MCF 10A (cell line): ENCODE measurements around the gene POMP. TPM values are rescaled to one million over a fixed set of nuclear protein-coding genes. Genes with fewer than 3 reads are reported as not detected.

Experiments
- BruUV-seq: library from RNA; stranded (reverse); fragments of 400-500 nt; replicated peaks from 2 replicates; lab custom pipeline; 2021; lab: Mats Ljungman, UMichigan
- CTCF ChIA-PET: fragments of 300-600 bp; sonication (Branson Sonifier 250); formaldehyde crosslinking; extraction: SDS; loops from one replicate; lab custom pipeline; 2021; ENCODE audit warnings: antibody characterized with exemption, inconsistent platforms; lab: Yijun Ruan, JAX
- POLR2A ChIA-PET: fragments of 300-600, 350-650 bp; sonication (Branson Sonifier 250); formaldehyde crosslinking; extraction: SDS; loops from one replicate; lab custom pipeline; 2020; ENCODE audit warnings: antibody characterized with exemption, inconsistent platforms; lab: Yijun Ruan, JAX
- DNase-seq: peaks from one replicate; pipeline ENCODE4 v3.0.0-alpha.2; 2018; ENCODE audit not compliant: unreplicated experiment
- H3K27ac Mint-ChIP-seq: one replicate; pipeline ENCODE4 v1.8.0; 2022; ENCODE audit warnings: mild to moderate bottlenecking, low read depth, mixed read lengths; ENCODE audit not compliant: unreplicated experiment
- H3K27me3 Mint-ChIP-seq: one replicate; pipeline ENCODE4 v1.8.0; 2022; ENCODE audit warnings: mixed read lengths; ENCODE audit not compliant: insufficient read depth, unreplicated experiment
- H3K36me3 Mint-ChIP-seq: one replicate; pipeline ENCODE4 v1.8.0; 2022; ENCODE audit warnings: mild to moderate bottlenecking, moderate library complexity, mixed read lengths; ENCODE audit not compliant: insufficient read depth, unreplicated experiment
- H3K4me1 Mint-ChIP-seq: one replicate; pipeline ENCODE4 v1.8.0; 2022; ENCODE audit warnings: mixed read lengths; ENCODE audit not compliant: insufficient read depth, unreplicated experiment
- H3K4me3 Mint-ChIP-seq: one replicate; pipeline ENCODE4 v1.8.0; 2022; ENCODE audit warnings: mild to moderate bottlenecking, moderate library complexity, mixed read lengths; ENCODE audit not compliant: unreplicated experiment
- H3K9me3 Mint-ChIP-seq: one replicate; pipeline ENCODE4 v1.8.0; 2022; ENCODE audit warnings: mixed read lengths; ENCODE audit not compliant: unreplicated experiment
- intact Hi-C: fragments of 100-400 bp; cut with micrococcal nuclease; formaldehyde crosslinking; loops from 2 replicates; pipeline ENCODE4 v1.14.1; 2022
- total RNA-seq: library from RNA; stranded (reverse); gene quantifications from 2 replicates; pipeline ENCODE4 v1.2.3, GENCODE V29; 2022
- TF ChIP-seq, protein P1 (sequence below): fragments of 200-600 bp; IDR thresholded peaks from one replicate; pipeline ENCODE4 v1.8.0; 2022; ENCODE audit warnings: antibody characterized with exemption, mild to moderate bottlenecking; ENCODE audit not compliant: unreplicated experiment

The POMP gene
- total RNA-seq, 1 experiment from 2014 or later: 103 TPM

DNA sequence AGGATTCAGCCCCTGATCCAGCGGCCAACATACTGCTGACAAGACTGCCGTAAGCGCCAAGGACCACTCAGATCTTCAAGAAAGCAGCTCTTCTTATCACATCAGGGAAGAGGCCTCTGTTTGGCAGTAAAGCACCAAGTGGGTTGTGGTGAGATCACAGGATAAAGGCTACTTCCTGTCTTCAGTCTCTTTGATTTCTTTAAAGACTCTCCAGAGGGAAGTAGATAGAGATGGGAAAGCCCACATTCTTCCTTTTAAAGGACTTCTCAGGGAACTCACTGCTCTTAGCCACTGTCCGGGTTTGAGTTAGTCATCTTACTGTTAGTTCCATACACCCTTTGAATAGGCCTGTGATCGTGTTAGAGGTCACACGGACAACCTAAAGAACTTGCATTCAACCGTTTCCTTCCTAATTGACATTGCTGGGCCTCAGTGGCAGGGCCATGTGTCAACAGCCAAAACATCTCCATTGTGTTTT is 47.2 kb upstream of the POMP start:
- TF ChIP-seq, protein P1, sequence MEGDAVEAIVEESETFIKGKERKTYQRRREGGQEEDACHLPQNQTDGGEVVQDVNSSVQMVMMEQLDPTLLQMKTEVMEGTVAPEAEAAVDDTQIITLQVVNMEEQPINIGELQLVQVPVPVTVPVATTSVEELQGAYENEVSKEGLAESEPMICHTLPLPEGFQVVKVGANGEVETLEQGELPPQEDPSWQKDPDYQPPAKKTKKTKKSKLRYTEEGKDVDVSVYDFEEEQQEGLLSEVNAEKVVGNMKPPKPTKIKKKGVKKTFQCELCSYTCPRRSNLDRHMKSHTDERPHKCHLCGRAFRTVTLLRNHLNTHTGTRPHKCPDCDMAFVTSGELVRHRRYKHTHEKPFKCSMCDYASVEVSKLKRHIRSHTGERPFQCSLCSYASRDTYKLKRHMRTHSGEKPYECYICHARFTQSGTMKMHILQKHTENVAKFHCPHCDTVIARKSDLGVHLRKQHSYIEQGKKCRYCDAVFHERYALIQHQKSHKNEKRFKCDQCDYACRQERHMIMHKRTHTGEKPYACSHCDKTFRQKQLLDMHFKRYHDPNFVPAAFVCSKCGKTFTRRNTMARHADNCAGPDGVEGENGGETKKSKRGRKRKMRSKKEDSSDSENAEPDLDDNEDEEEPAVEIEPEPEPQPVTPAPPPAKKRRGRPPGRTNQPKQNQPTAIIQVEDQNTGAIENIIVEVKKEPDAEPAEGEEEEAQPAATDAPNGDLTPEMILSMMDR: no peak
- H3K9me3 Mint-ChIP-seq: no peaks in the 10 kb centered on the region
- ChIA-PET CTCF (no interaction called here), POLR2A (interaction anchor here (1.1 kb wide), 1 partner anchor 19 kb away, joined by 3 read pairs; no protein-coding TSS in a partner anchor)
- H3K4me1 Mint-ChIP-seq: no peaks in the 10 kb centered on the region
- BruUV-seq: no TSS peak
- intact Hi-C loops: no loop called here
- no peak overlapping the region for H3K4me3 Mint-ChIP-seq
- no peak overlapping the region for H3K27ac Mint-ChIP-seq
- no peaks in the 10 kb centered on the region for H3K27me3 Mint-ChIP-seq
- DNase-seq: no peak
- H3K36me3 Mint-ChIP-seq: no peaks in the 10 kb centered on the region

DNA sequence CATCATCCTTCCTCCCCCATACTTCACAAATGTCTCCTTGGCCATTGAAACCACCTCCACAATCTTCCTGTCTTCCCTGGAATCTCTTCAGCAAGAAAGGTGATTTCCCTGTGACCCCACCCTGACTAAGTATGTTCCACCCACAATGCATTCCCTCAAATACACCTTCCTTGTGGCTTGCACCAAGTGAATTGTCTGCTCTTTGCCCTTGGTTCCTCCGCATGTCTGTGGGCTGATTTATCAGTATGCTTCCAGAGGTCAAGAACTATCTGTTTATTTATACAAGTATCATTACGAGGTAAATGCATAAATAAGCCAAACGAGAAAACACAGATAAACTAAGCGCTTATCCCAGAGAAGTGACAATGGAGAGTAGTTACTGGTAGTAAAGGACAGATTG is 45.4 kb upstream of the POMP start:
- no TSS peak for BruUV-seq
- Mint-ChIP-seq H3K27ac (no peak overlapping the region), H3K36me3 (no peaks in the 10 kb centered on the region), H3K4me3 (no peak overlapping the region), H3K27me3 (no peaks in the 10 kb centered on the region), H3K9me3 (no peaks in the 10 kb centered on the region), H3K4me1 (no peaks in the 10 kb centered on the region)
- intact Hi-C loops: no loop called here
- TF ChIP-seq, protein P1: no peak
- ChIA-PET POLR2A (no interaction called here), CTCF (no interaction called here)
- DNase-seq: no peak

DNA sequence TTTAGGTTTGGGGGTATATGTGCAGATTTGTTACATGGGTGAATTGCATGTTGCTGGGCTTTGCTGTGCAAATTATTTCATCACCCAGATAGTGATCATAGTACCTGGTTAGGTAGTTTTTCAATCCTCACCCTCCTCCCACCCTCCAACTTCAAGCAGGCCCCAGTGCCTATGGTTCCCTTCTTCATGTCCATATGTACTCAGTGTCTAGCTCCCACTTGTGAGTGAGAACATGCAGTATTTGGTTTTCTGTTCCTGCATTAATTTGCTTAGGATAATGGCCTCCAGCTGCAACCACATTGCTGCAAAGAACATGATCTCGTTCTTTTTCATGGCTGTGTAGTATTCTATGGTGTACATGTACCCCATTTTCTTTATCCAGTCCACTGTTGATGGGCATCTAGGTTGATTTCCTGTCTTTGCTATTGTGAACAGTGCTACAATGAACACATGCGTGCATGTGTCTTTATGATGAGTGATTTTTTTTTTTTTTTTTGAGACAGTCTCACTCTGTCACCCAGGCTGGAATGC is 42.9 kb upstream of the POMP start:
- ChIA-PET CTCF (no interaction called here), POLR2A (no interaction called here)
- Mint-ChIP-seq H3K9me3 (no peaks in the 10 kb centered on the region), H3K4me1 (no peaks in the 10 kb centered on the region), H3K27ac (no peak overlapping the region), H3K27me3 (no peaks in the 10 kb centered on the region), H3K4me3 (no peak overlapping the region), H3K36me3 (no peaks in the 10 kb centered on the region)
- no TSS peak for BruUV-seq
- intact Hi-C loops: no loop called here
- DNase-seq: no peak
- TF ChIP-seq, protein P1: no peak

DNA sequence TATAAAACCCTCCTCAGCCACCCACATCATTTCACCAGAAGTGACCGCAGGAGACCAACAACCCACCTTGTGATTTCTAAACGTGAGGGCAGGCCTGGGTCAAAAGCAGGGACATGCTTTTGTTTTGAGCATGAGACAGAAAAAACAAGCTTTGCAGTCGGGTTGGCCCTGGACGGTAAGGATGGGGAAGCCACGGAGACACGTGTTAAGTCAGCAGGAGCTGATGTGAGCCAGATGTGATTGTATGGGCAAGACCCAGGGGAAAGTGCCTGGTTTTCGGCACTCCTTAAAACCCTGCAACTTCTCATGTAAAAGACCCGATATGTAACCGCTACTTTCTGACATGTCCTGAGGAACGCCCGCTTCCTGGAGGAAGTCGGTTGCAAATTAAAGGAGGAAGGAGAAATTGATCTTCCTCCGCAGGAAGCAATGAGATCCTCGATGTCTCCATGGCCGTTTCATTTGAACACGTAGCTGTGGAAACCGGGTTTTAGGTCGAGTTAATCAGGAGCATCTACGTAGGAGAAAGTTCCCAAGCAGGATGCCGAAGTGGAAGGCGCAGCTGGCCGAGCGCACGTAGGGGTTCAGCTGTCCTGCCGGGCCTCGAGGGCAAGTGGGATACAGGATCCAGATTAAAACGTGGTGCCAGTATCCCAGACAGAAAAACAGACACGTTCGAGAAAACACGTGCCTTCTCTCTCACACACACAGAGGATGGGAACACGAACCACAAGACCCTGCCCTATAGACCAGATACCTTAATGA is 40.5 kb upstream of the POMP start:
- CTCF ChIA-PET: interaction anchor here (0.7 to 1.7 kb wide), 3 partner anchors 18 to 1285 kb away, joined by 4 to 5 read pairs (median 4); no protein-coding TSS in a partner anchor
- Mint-ChIP-seq H3K27me3 (no peaks in the 10 kb centered on the region), H3K27ac (no peak overlapping the region), H3K4me1 (no peaks in the 10 kb centered on the region), H3K9me3 (no peaks in the 10 kb centered on the region), H3K36me3 (no peaks in the 10 kb centered on the region), H3K4me3 (no peak overlapping the region)
- POLR2A ChIA-PET: no interaction called here
- BruUV-seq: no TSS peak
- intact Hi-C loops: no loop called here
- no peak for DNase-seq
- TF ChIP-seq, protein P1: no peak
